ENCODE measurements around the gene GAGE12G.
A peak's percentile ranks its signal among the peaks of the same experiment; 100 is the strongest.
"Not testable (repeated sequence)": the region's sequence is repeated elsewhere in the genome, so short reads cannot be mapped to it uniquely, and the experiment has no call there.

GAGE12G gene

GRCh38 chrX:49570100-49570499 is at the start of gene GAGE12G:
TSS of gene GAGE12G (plus strand) at chrX:49570400. CDS start at chrX:49571555, 1,155 bp downstream.
- H3K4me1 ChIP-seq; intact Hi-C loops (cut with DNase I; ENCODE audit: low total_unique reads); DNase-seq; H3K27ac ChIP-seq; H3K27me3 ChIP-seq; H3K9me3 ChIP-seq; H3K4me3 ChIP-seq; H3K36me3 ChIP-seq: not testable (repeated sequence)

GRCh38 chrX:49531877-49532276 is 38.3 kb upstream of the GAGE12G start, which contains the start of gene GAGE12C:
TSS of gene GAGE12C (plus strand) at chrX:49532177. CDS start at chrX:49533332, 1,155 bp downstream.
- H3K27me3 ChIP-seq; H3K9me3 ChIP-seq; H3K36me3 ChIP-seq; intact Hi-C loops (cut with DNase I; ENCODE audit: low total_unique reads); H3K4me3 ChIP-seq; H3K27ac ChIP-seq; H3K4me1 ChIP-seq; DNase-seq: not testable (repeated sequence)

GRCh38 chrX:49541433-49541832 is 28.8 kb upstream of the GAGE12G start, which contains the start of gene GAGE12D:
TSS of gene GAGE12D (plus strand) at chrX:49541733. CDS start at chrX:49542888, 1,155 bp downstream.
- H3K36me3 ChIP-seq; H3K27me3 ChIP-seq; H3K4me3 ChIP-seq; DNase-seq; intact Hi-C loops (cut with DNase I; ENCODE audit: low total_unique reads); H3K4me1 ChIP-seq; H3K27ac ChIP-seq; H3K9me3 ChIP-seq: not testable (repeated sequence)

GRCh38 chrX:49550989-49551388 is 19.2 kb upstream of the GAGE12G start, which contains the start of gene GAGE12E:
TSS of gene GAGE12E (plus strand) at chrX:49551289. CDS start at chrX:49552444, 1,155 bp downstream.
- H3K4me1 ChIP-seq; H3K9me3 ChIP-seq; H3K27ac ChIP-seq; H3K27me3 ChIP-seq; H3K4me3 ChIP-seq; intact Hi-C loops (cut with DNase I; ENCODE audit: low total_unique reads); H3K36me3 ChIP-seq; DNase-seq: not testable (repeated sequence)

- H3K4me1 ChIP-seq; DNase-seq; H3K27me3 ChIP-seq; H3K4me3 ChIP-seq; H3K27ac ChIP-seq; H3K36me3 ChIP-seq; intact Hi-C loops (cut with DNase I; ENCODE audit: low total_unique reads); H3K9me3 ChIP-seq: not testable (repeated sequence)
These were observed 9.7 kb upstream of the GAGE12G start, which contains the start of gene GAGE12F for GRCh38 chrX:49560542-49560941. TSS of gene GAGE12F (plus strand) at chrX:49560842. CDS start at chrX:49561997, 1,155 bp downstream.

GRCh38 chrX:49568728-49569127 is 1.5 kb upstream of the GAGE12G start:
- intact Hi-C loops (cut with DNase I; ENCODE audit: low total_unique reads); H3K4me3 ChIP-seq; H3K27ac ChIP-seq; H3K4me1 ChIP-seq; H3K9me3 ChIP-seq; H3K27me3 ChIP-seq; H3K36me3 ChIP-seq: not testable (repeated sequence)
- peak in 1 of 2 donors; percentile 34 for DNase-seq

GRCh38 chrX:49569152-49569551 is 1.0 kb upstream of the GAGE12G start:
- H3K27ac ChIP-seq; intact Hi-C loops (cut with DNase I; ENCODE audit: low total_unique reads); H3K4me3 ChIP-seq; H3K36me3 ChIP-seq; H3K27me3 ChIP-seq; H3K4me1 ChIP-seq; H3K9me3 ChIP-seq: not testable (repeated sequence)
- DNase-seq: peak in 1 of 2 donors; percentile 20

GRCh38 chrX:49579649-49580048 is 9.4 kb downstream of the GAGE12G start, which contains the start of gene GAGE12H:
TSS of gene GAGE12H (plus strand) at chrX:49579949. CDS start at chrX:49581104, 1,155 bp downstream.
- H3K4me1 ChIP-seq; H3K27me3 ChIP-seq; intact Hi-C loops (cut with DNase I; ENCODE audit: low total_unique reads); DNase-seq; H3K36me3 ChIP-seq; H3K9me3 ChIP-seq; H3K4me3 ChIP-seq; H3K27ac ChIP-seq: not testable (repeated sequence)

GRCh38 chrX:49589196-49589595 is 19.0 kb downstream of the GAGE12G start, which contains the start of gene GAGE2A:
TSS of gene GAGE2A (plus strand) at chrX:49589496. CDS start at chrX:49590651, 1,155 bp downstream.
- H3K36me3 ChIP-seq; DNase-seq; H3K27ac ChIP-seq; H3K27me3 ChIP-seq; H3K9me3 ChIP-seq; H3K4me3 ChIP-seq; H3K4me1 ChIP-seq; intact Hi-C loops (cut with DNase I; ENCODE audit: low total_unique reads): not testable (repeated sequence)

GRCh38 chrX:49589769-49590478 is 19.7 kb downstream of the GAGE12G start:
- H3K9me3 ChIP-seq; H3K27me3 ChIP-seq; intact Hi-C loops (cut with DNase I; ENCODE audit: low total_unique reads); H3K4me3 ChIP-seq; H3K27ac ChIP-seq; H3K4me1 ChIP-seq; H3K36me3 ChIP-seq: not testable (repeated sequence)
- peak in 1 of 2 donors; percentile 52 for DNase-seq

GRCh38 chrX:49590488-49590887 is 20.3 kb downstream of the GAGE12G start:
- H3K9me3 ChIP-seq; H3K27me3 ChIP-seq; H3K36me3 ChIP-seq; intact Hi-C loops (cut with DNase I; ENCODE audit: low total_unique reads); DNase-seq; H3K27ac ChIP-seq; H3K4me1 ChIP-seq; H3K4me3 ChIP-seq: not testable (repeated sequence)

GRCh38 chrX:49598720-49599119 is 28.5 kb downstream of the GAGE12G start, which contains the start of gene GAGE1:
TSS of gene GAGE1 (plus strand) at chrX:49599020. CDS start at chrX:49600175, 1,155 bp downstream.
- H3K27ac ChIP-seq; H3K27me3 ChIP-seq; H3K4me1 ChIP-seq; H3K36me3 ChIP-seq; intact Hi-C loops (cut with DNase I; ENCODE audit: low total_unique reads); H3K9me3 ChIP-seq; H3K4me3 ChIP-seq; DNase-seq: not testable (repeated sequence)
